HEK293T (cell line): ENCODE measurements around the gene NAV2.

Experiments
- ARNT ChIP-seq: fragments of 450-650 bp; IDR thresholded peaks from 2 replicates; pipeline ENCODE4 v1.6.1; 2017; ENCODE audit warnings: mild to moderate bottlenecking
- ELF4 ChIP-seq: fragments of 450-650 bp; IDR thresholded peaks from 2 replicates; pipeline ENCODE4 v1.6.1; 2017; ENCODE audit warnings: antibody characterized with exemption
- FOXA1 ChIP-seq: fragments of 450-650 bp; IDR thresholded peaks from 2 replicates; pipeline ENCODE4 v1.6.1; 2016; ENCODE audit warnings: mild to moderate bottlenecking
- FOXK2 ChIP-seq: fragments of 450-650 bp; IDR thresholded peaks from 2 replicates; pipeline ENCODE4 v1.6.1; 2016; ENCODE audit warnings: mild to moderate bottlenecking
- SUZ12 ChIP-seq: fragments of 450-650 bp; IDR thresholded peaks from 2 replicates; pipeline ENCODE4 v1.6.1; 2016; ENCODE audit warnings: mild to moderate bottlenecking

- TF ChIP-seq ELF4 (no peak), FOXA1 (no peak), ARNT (no peak), FOXK2 (no peak), SUZ12 (no peak)
Measured at GRCh38 chr11:19880088-19880345, 167.4 kb downstream of the NAV2 start.
